Astrocyte of the spinal cord (primary cell): ENCODE measurements around the gene NFATC3.

Experiments
- DNase-seq: peaks from one replicate; pipeline ENCODE4 v3.0.0; 2011; ENCODE audit warnings: low read depth, low spot score
- H3K4me3 ChIP-seq: 2 replicates; pipeline ENCODE4 v1.5.1; 2011; ENCODE audit warnings: low read depth, mild to moderate bottlenecking, low read length, moderate library complexity
- CTCF ChIP-seq: IDR thresholded peaks from 2 replicates; pipeline ENCODE4 v1.5.1; 2012; ENCODE audit warnings: low read depth, mild to moderate bottlenecking, low read length, inconsistent platforms
- in situ Hi-C: cut with HindIII; loops from 2 replicates; pipeline ENCODE4 v1.10.0; 2017; ENCODE audit warnings: low sequenced_read_pairs

NFATC3 gene

GRCh38 chr16:68249371-68249770 lies 164.2 kb downstream of the NFATC3 start:
- no peak for DNase-seq
- no peak for TF ChIP-seq CTCF
- in situ Hi-C loops, result no loop called here
- H3K4me3 ChIP-seq, result no peak overlapping the region

GRCh38 chr16:68250951-68251350 lies 165.8 kb downstream of the NFATC3 start:
- no peak overlapping the region for H3K4me3 ChIP-seq
- DNase-seq, result no peak
- TF ChIP-seq CTCF, result no peak
- in situ Hi-C loops, result no loop called here

GRCh38 chr16:68251832-68252231 lies 166.7 kb downstream of the NFATC3 start:
- in situ Hi-C loops, result no loop called here
- no peak overlapping the region for H3K4me3 ChIP-seq
- no peak for DNase-seq
- TF ChIP-seq CTCF, result no peak

GRCh38 chr16:68252383-68252782 lies 167.2 kb downstream of the NFATC3 start:
- no peak for DNase-seq
- TF ChIP-seq CTCF, result no peak
- no peak overlapping the region for H3K4me3 ChIP-seq
- in situ Hi-C loops, result no loop called here

- DNase-seq, result no peak
- no peak overlapping the region for H3K4me3 ChIP-seq
- TF ChIP-seq CTCF, result no peak
- in situ Hi-C loops, result no loop called here
Measured at GRCh38 chr16:68253721-68254120, 168.6 kb downstream of the NFATC3 start.

GRCh38 chr16:68255712-68256111 lies 170.5 kb downstream of the NFATC3 start:
- no peak overlapping the region for H3K4me3 ChIP-seq
- no peak for DNase-seq
- in situ Hi-C loops, result no loop called here
- no peak for TF ChIP-seq CTCF
